Stimulated activated naive CD4-positive, alpha-beta T cell (primary cell): ENCODE results near the gene HTR4.

Experiments used
- DNase-seq, 6 experiments: peaks; one replicate each; lab custom pipeline; 2025; lab: John Stamatoyannopoulos, UW

The HTR4 gene

GRCh38 chr5:148607406-148607805, 46.9 kb downstream of the HTR4 start:
- DNase-seq = no peak

DNA sequence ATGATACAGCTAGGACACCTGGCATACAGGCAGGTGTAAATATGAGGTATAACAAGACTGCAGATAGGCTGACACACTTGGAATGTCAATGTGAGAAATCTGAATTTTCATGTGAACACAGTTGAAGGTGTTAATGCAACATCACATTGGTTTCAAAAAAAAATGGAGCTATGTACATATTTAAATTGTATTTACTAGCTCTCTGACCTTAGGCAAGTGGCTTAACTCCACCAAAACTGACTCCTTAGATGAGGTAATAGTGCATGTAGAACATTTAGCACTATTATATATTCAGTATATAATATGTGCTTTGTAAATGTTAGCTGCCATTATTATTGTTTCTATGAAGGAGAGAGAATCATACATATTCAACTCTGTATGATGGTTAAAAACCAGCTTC, 48.0 kb downstream of the HTR4 start:
- no peak for DNase-seq

- no peak for DNase-seq
Measured at GRCh38 chr5:148599187-148599586, 55.1 kb downstream of the HTR4 start.

- DNase-seq = no peak
Measured at GRCh38 chr5:148595697-148596096, 58.6 kb downstream of the HTR4 start.

DNA sequence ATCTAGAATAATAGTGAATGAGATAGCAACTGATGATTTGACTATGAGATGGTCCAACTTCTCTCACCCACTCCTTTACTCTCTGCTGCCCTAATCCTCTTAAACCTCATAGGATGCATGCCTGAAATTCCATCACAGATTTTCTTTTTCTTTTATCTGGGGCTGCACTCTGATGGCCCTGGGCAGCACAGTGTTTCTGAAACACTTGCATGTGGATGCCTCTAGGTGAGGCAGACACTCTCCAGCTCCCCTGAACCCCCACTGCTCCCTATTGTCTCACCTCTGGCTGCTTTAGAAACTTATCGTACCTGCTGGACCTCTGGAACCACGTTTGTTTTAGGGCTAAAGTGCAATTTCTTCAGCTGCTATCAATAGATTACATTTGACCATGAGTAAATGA, 67.5 kb downstream of the HTR4 start:
- DNase-seq = no peak

- DNase-seq = no peak
Measured at GRCh38 chr5:148585988-148586387, 68.3 kb downstream of the HTR4 start.

- no peak for DNase-seq
Measured at GRCh38 chr5:148584103-148584502, 70.2 kb downstream of the HTR4 start.

DNA sequence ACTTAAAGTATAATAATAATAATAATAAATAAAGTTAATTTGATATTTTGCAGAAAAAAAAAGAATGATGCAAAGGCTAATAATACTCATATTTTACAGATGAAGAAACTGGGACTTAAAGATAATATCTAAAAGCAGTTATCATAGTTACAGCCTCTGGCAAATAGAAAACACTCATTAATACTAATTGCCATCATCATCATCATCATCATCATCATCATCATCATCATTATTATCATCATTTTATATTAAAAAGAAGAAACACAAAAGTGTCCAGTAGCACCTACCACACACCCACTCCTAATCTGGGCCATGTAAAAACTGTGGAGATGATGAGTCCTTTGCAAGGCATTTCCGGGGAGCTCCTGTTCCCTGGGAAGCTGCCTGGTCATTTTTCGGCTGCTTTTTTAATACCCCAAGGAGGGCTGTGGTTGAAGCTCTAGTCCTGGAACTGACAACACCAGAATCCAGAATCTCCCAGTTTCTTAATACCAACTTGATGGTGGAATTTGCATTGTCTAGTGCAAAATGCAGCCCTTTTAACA, 70.8 kb downstream of the HTR4 start:
- no peak for DNase-seq

- no peak for DNase-seq
Measured at GRCh38 chr5:148574167-148574566, 80.2 kb downstream of the HTR4 start.

GRCh38 chr5:148573374-148573773, 81.0 kb downstream of the HTR4 start:
- no peak for DNase-seq

DNA sequence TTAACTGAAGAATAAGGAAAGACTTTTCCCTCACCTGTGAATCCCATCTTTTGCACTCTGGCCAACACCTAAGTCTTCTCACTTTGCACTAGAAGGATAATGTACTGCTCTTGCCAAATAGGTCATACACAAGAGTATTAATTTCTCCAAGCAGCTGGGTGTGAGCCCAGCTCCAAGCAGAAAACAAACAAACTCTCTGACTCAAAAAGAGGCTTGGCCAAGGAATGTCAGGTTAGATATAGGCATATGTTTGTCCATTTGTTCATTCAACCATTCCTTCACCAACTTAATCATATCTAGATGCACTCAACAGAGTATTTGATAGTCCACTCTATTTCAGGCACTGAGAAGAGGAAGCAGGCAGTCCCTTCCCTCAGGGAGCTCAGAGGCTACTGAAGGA, 84.4 kb downstream of the HTR4 start:
- DNase-seq = no peak

DNA sequence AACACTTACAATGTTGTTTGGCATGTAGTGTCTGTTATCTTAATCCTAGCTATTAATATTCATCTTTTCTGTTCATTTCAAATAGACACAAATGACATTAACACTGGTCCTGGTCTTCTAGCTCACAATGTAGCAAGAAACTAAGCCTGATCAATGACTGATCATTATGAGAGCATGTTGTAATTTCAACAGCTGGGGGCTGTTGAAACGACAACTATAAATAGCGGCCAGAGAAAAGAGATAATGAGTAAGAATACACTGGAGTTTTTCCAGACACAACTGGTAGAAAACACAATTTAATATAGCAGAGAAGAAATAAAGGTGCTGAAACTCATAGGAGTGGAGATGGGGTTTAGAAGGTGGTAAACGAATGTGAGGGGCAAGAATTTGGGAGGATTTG, 89.2 kb downstream of the HTR4 start:
- DNase-seq = no peak

GRCh38 chr5:148563021-148563420, 91.3 kb downstream of the HTR4 start:
- no peak for DNase-seq

DNA sequence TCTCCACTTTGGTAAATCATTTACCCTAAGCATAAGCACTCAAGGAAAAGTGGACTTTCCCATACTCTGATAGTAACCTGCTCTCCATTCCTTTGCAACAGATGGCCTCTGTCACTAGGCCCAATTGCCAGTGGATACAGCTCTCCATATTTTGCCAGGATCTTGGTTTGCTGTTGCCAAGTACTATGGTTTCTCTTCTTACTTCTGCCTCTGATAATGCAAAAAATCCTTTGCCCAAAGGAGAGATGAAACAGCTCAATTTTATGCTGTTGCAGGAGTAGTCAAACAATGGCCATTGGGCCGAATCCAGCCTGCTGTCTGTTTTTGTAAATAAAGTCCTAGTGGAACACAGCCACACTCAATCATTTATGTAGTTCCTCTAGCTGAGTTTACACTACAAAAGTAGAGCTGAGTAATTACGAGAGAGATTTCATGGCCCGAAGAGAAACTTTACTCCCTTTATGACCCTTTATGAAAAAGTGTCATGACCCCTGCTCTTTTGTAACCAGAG, 92.5 kb downstream of the HTR4 start:
- no peak for DNase-seq

DNA sequence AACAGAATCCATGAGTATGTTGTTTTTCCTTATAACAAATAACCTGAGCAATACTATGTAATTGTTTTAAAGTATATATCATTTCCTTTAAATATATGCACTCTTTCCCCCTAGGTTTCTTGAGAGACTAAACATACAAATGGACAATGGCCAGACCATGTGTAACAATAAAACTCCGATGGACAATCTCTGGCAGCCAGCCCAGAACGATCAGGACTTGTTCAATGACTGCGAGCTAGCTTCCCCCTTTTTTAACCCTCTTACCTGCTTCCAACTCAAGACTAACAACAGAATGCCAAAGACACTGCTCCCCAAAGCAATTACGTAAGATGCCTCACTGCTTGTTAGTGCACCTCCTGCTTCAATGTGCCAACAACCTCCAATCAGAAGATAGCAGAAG, 94.9 kb downstream of the HTR4 start:
- DNase-seq = no peak

DNA sequence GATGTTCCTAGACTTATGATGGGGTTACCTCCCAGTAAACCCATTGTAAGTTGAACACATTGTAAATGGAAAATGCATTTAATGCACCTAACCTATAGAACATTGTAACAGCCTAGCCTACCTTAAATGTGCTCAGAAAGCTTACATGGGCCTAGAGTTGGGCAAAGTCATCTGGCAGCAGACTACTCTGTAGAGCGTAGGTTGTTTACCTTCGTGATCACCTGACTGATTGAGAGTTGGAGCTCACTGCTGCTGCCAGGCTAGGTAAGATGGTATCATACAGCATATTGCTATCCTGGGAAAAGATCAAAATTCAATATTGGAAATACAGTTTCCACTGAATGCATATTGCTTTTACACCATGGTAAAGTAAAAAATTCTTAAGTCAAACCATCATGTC, 95.4 kb downstream of the HTR4 start:
- DNase-seq = no peak

GRCh38 chr5:148556835-148557234, 97.5 kb downstream of the HTR4 start:
- DNase-seq = no peak

DNA sequence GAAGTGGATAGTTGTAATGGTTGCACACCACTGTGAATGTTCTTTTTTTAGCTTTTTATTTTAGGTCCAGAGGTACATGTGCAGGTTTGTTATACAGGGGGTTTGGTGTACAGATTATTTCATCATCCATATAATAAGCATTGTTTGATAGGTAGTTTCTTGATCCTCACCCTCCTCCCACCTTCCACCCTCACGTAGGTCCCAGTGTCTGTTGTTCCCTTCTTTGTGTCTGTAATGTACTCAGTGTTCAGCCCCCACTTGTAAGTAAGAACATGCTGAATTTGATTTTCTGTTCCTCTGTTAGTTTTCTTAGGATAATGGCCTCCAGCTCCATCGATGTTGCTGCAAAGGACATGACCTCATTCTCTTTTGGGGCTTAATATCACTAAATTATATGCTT, 99.7 kb downstream of the HTR4 start:
- DNase-seq = no peak

DNA sequence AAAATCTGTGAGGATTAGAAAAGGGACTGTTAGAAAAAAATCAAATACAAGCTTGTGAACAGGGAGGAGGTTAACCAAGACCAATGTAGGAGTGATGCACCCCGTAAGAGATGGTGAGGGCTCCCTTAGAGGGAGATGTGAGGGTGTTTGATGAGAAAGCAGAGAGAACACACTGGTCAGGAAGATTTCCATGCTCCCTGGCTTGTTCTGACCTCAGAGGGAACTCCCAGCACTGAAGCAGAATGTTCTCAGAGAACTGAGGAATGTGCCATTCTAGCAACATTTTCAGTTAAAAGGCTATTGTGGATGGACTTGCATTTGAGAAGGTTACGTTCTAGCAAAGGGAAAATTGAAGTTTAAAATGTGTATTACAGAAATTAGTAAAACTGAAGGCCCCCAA, 110.6 kb downstream of the HTR4 start:
- DNase-seq = no peak

- DNase-seq = no peak
Measured at GRCh38 chr5:148542812-148543211, 111.5 kb downstream of the HTR4 start.

- DNase-seq = no peak
Measured at GRCh38 chr5:148541054-148541835, 113.1 kb downstream of the HTR4 start.

GRCh38 chr5:148540647-148541046, 113.7 kb downstream of the HTR4 start:
- no peak for DNase-seq

DNA sequence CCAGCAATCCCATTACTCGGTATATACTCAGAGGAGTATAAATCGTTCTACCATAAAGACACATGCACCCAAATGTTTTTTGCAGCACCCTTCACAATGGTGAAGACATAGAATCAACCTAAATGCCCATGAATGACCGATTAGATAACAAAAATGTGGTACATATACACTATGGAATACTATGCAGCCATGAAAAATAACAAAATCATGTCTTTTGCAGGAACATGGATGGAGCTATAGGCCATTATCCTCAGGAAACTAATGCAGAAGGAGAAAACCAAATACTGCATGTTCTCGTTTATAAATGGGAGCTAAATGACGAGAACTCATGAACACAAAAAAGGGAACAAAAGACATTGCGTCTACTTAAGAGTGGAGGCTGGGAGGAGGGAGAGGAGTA, 114.5 kb downstream of the HTR4 start:
- no peak for DNase-seq

DNA sequence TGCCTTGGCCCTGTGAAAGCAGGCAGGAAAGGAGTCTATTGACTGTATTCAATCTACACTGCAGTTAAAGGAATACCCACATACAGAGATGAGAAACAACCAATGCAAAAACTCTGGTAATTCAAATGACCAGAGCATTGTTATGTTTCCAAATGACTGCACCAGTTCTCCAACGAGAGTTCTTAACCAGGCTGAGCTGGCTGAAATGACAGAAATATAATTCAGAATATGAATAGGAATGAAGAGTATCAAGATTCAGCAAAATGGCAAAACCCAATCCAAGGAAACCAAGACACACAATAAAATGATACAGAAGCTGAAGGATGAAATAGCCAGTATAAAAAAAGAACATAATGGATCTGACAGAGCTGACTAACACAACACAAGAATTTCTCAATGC, 119.1 kb downstream of the HTR4 start:
- DNase-seq = no peak
